ENCODE measurements around the gene ZNF622.
"Not testable (repeated sequence)": the region's sequence is repeated elsewhere in the genome, so short reads cannot be mapped to it uniquely, and the experiment has no call there.

Gene ZNF622

GRCh38 chr5:16482891-16483290 lies 17.3 kb upstream of the ZNF622 start:
- in situ Hi-C loops (cut with HindIII; ENCODE audit: low sequenced_read_pairs): no loop called here

- in situ Hi-C loops (cut with HindIII; ENCODE audit: low sequenced_read_pairs): no loop called here
Measured at GRCh38 chr5:16480821-16481538, 15.4 kb upstream of the ZNF622 start.

GRCh38 chr5:16480144-16480543 lies 14.5 kb upstream of the ZNF622 start:
- in situ Hi-C loops (cut with HindIII; ENCODE audit: low sequenced_read_pairs): no loop called here

- in situ Hi-C loops (cut with HindIII; ENCODE audit: low sequenced_read_pairs): no loop called here
Measured at GRCh38 chr5:16477541-16477940, 11.9 kb upstream of the ZNF622 start.

GRCh38 chr5:16476417-16476816 lies 10.8 kb upstream of the ZNF622 start:
- in situ Hi-C loops (cut with HindIII; ENCODE audit: low sequenced_read_pairs): not testable (repeated sequence)

GRCh38 chr5:16471387-16471786 lies 5.8 kb upstream of the ZNF622 start:
- in situ Hi-C loops (cut with HindIII; ENCODE audit: low sequenced_read_pairs): no loop called here

- in situ Hi-C loops (cut with HindIII; ENCODE audit: low sequenced_read_pairs): loop anchor here (5.0 kb wide), 1 partner anchor 80 kb away; no protein-coding TSS in a partner anchor
Measured at GRCh38 chr5:16467363-16468219, 2.0 kb upstream of the ZNF622 start.

- in situ Hi-C loops (cut with HindIII; ENCODE audit: low sequenced_read_pairs): loop anchor here (5.0 kb wide), 1 partner anchor 82 kb away; no protein-coding TSS in a partner anchor
Measured at GRCh38 chr5:16464664-16465543, 696 bp downstream of the ZNF622 start.

GRCh38 chr5:16464231-16464630 lies 1.4 kb downstream of the ZNF622 start:
- in situ Hi-C loops (cut with HindIII; ENCODE audit: low sequenced_read_pairs): no loop called here

- in situ Hi-C loops (cut with HindIII; ENCODE audit: low sequenced_read_pairs): no loop called here
Measured at GRCh38 chr5:16461782-16462181, 3.8 kb downstream of the ZNF622 start.

- in situ Hi-C loops (cut with HindIII; ENCODE audit: low sequenced_read_pairs): no loop called here
Measured at GRCh38 chr5:16461026-16461425, 4.6 kb downstream of the ZNF622 start.

GRCh38 chr5:16459451-16459850 lies 6.1 kb downstream of the ZNF622 start:
- in situ Hi-C loops (cut with HindIII; ENCODE audit: low sequenced_read_pairs): loop anchor here (5.0 kb wide), 1 partner anchor 282 kb away; the partner anchor contains the start of gene MARCHF11

GRCh38 chr5:16457853-16458252 lies 7.7 kb downstream of the ZNF622 start:
- in situ Hi-C loops (cut with HindIII; ENCODE audit: low sequenced_read_pairs): loop anchor here (5.0 kb wide), 1 partner anchor 281 kb away; the partner anchor contains the start of gene MARCHF11

- in situ Hi-C loops (cut with HindIII; ENCODE audit: low sequenced_read_pairs): loop anchor here (5.0 kb wide), 1 partner anchor 280 kb away; the partner anchor contains the start of gene MARCHF11
Measured at GRCh38 chr5:16457451-16457850, 8.1 kb downstream of the ZNF622 start.

GRCh38 chr5:16456103-16456832 lies 9.3 kb downstream of the ZNF622 start:
- in situ Hi-C loops (cut with HindIII; ENCODE audit: low sequenced_read_pairs): loop anchor here (5.0 kb wide), 1 partner anchor 279 kb away; the partner anchor contains the start of gene MARCHF11

- in situ Hi-C loops (cut with HindIII; ENCODE audit: low sequenced_read_pairs): loop anchor here (5.0 kb wide), 1 partner anchor 278 kb away; the partner anchor contains the start of gene MARCHF11
Measured at GRCh38 chr5:16455668-16456067, 9.9 kb downstream of the ZNF622 start.

- in situ Hi-C loops (cut with HindIII; ENCODE audit: low sequenced_read_pairs): loop anchor here (5.0 kb wide), 1 partner anchor 277 kb away; the partner anchor contains the start of gene MARCHF11
Measured at GRCh38 chr5:16454686-16455085, 10.9 kb downstream of the ZNF622 start.

- in situ Hi-C loops (cut with HindIII; ENCODE audit: low sequenced_read_pairs): no loop called here
Measured at GRCh38 chr5:16453609-16454008, 12.0 kb downstream of the ZNF622 start.

GRCh38 chr5:16450163-16450562 lies 15.4 kb downstream of the ZNF622 start:
- in situ Hi-C loops (cut with HindIII; ENCODE audit: low sequenced_read_pairs): no loop called here

GRCh38 chr5:16446993-16447392 lies 18.6 kb downstream of the ZNF622 start:
- in situ Hi-C loops (cut with HindIII; ENCODE audit: low sequenced_read_pairs): no loop called here
